ENCODE data around the gene AP2B1.

AP2B1 gene

DNA sequence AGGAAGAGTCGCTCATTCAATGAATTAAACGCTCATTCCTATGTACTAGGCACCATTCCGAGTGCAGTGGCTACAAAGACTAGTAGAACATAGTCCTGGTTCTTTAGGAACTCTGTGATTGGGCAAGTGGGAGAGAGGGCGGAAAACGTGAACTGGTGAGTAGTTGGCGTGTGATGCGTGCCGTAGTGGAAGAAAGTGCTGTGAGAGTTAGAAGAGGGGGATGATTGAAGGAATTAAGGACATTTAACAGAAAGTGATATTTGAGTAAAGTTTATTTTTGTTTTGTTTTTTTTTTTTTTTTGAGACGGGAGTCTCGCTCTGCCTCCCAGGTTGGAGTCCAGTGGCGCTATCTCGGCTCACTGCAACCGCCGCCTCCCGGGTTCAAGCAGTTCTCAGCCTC is 18.6 kb upstream of the AP2B1 start:
- TF ChIP-seq CTCF (IDR thresholded peaks at IDR 0.05) = no peak
- H3K9ac ChIP-seq = no peak overlapping the region
- peak overlapping the region; percentile 96 for H3K4me2 ChIP-seq (ENCODE audit: low read length)
- no peak overlapping the region for H3K27ac ChIP-seq
- no peaks in the 10 kb centered on the region for H3K9me3 ChIP-seq (ENCODE audit: control insufficient read depth, low read length)
- peaks cover 11% of the 10 kb centered on the region for H3K4me1 ChIP-seq
- H3K27me3 ChIP-seq (ENCODE audit: control insufficient read depth, insufficient read depth, low read length) = no peaks in the 10 kb centered on the region
- peak overlapping the region; percentile 84 for H2AFZ ChIP-seq
- peak overlapping the region; percentile 91 for H3K4me3 ChIP-seq (ENCODE audit: low read depth, low read length)
- no peaks in the 10 kb centered on the region for H3K36me3 ChIP-seq (ENCODE audit: control insufficient read depth, insufficient read depth, low read length)
- H3K79me2 ChIP-seq = peaks cover 16% of the 10 kb centered on the region

GRCh38 chr17:35569405-35569804 is 17.7 kb upstream of the AP2B1 start:
- Histone ChIP-seq H3K4me2 (ENCODE audit: low read length) (no peak overlapping the region), H3K9ac (no peak overlapping the region), H3K79me2 (peaks cover 16% of the 10 kb centered on the region), H3K36me3 (ENCODE audit: control insufficient read depth, insufficient read depth, low read length) (no peaks in the 10 kb centered on the region), H3K27ac (no peak overlapping the region), H2AFZ (no peak overlapping the region), H3K4me3 (ENCODE audit: low read depth, low read length) (peak overlapping the region; percentile 91), H3K4me1 (peaks cover 11% of the 10 kb centered on the region), H3K27me3 (ENCODE audit: control insufficient read depth, insufficient read depth, low read length) (no peaks in the 10 kb centered on the region), H3K9me3 (ENCODE audit: control insufficient read depth, low read length) (no peaks in the 10 kb centered on the region)
- no peak for TF ChIP-seq CTCF (IDR thresholded peaks at IDR 0.05)

GRCh38 chr17:35575759-35576158 is 11.4 kb upstream of the AP2B1 start:
- Histone ChIP-seq H3K9ac (no peak overlapping the region), H3K9me3 (ENCODE audit: control insufficient read depth, low read length) (no peaks in the 10 kb centered on the region), H3K79me2 (peaks cover 6% of the 10 kb centered on the region), H3K27me3 (ENCODE audit: control insufficient read depth, insufficient read depth, low read length) (no peaks in the 10 kb centered on the region), H3K4me2 (ENCODE audit: low read length) (no peak overlapping the region), H3K36me3 (ENCODE audit: control insufficient read depth, insufficient read depth, low read length) (no peaks in the 10 kb centered on the region), H3K4me1 (peaks cover 12% of the 10 kb centered on the region), H3K27ac (no peak overlapping the region), H2AFZ (no peak overlapping the region), H3K4me3 (ENCODE audit: low read depth, low read length) (no peak overlapping the region)
- TF ChIP-seq CTCF (IDR thresholded peaks at IDR 0.05) = no peak

DNA sequence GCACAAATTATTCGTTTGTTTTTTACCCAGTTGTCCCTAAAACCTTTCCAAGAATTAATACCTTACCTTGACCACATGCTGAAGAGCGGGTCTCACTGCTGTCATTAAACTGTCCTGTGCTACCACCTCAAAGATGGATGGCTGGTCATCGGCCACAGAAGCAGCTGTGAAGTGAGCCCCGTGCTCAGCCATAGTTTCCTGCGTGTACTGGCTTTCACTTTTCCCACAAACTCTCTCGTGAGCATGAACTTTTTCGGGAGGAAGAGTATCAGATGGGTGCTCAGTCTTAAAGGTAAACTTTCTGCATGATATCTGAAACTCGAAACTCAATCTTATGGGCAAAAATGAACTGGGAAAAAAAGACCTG is 9.3 kb upstream of the AP2B1 start:
- Histone ChIP-seq H3K4me2 (ENCODE audit: low read length) (peak overlapping the region; percentile 94), H3K9ac (peak overlapping the region; percentile 32), H3K9me3 (ENCODE audit: control insufficient read depth, low read length) (no peaks in the 10 kb centered on the region), H3K27ac (peak overlapping the region; percentile 90), H3K4me3 (ENCODE audit: low read depth, low read length) (peak overlapping the region; percentile 77), H3K79me2 (no peaks in the 10 kb centered on the region), H2AFZ (peak overlapping the region; percentile 89), H3K36me3 (ENCODE audit: control insufficient read depth, insufficient read depth, low read length) (no peaks in the 10 kb centered on the region), H3K4me1 (peaks cover 12% of the 10 kb centered on the region), H3K27me3 (ENCODE audit: control insufficient read depth, insufficient read depth, low read length) (no peaks in the 10 kb centered on the region)
- no peak for TF ChIP-seq CTCF (IDR thresholded peaks at IDR 0.05)

GRCh38 chr17:35578197-35578928 is 8.8 kb upstream of the AP2B1 start, which contains the start of gene PEX12:
PEX12 (minus strand) TSS chr17:35578571; CDS start chr17:35578021, 550 bp downstream.
- no peaks in the 10 kb centered on the region for H3K36me3 ChIP-seq (ENCODE audit: control insufficient read depth, insufficient read depth, low read length)
- peak within 1 kb of the TSS; percentile 94 for H3K4me2 ChIP-seq (ENCODE audit: low read length)
- H2AFZ ChIP-seq = peak within 1 kb of the TSS; percentile 89
- no peaks in the 10 kb centered on the region for H3K27me3 ChIP-seq (ENCODE audit: control insufficient read depth, insufficient read depth, low read length)
- no peaks in the 10 kb centered on the region for H3K79me2 ChIP-seq
- H3K27ac ChIP-seq = peak within 1 kb of the TSS; percentile 90
- peak within 1 kb of the TSS; percentile 77 for H3K4me3 ChIP-seq (ENCODE audit: low read depth, low read length)
- peaks cover 12% of the 10 kb centered on the region for H3K4me1 ChIP-seq
- peak; percentile 14 for TF ChIP-seq CTCF (IDR thresholded peaks at IDR 0.05)
- H3K9me3 ChIP-seq (ENCODE audit: control insufficient read depth, low read length) = no peaks in the 10 kb centered on the region
- peak within 1 kb of the TSS; percentile 47 for H3K9ac ChIP-seq

All from parathyroid adenoma (tissue), 2 donors.